A549 (cell line): ENCODE results near the gene EXPH5. TPM values are rescaled to one million over a fixed set of nuclear protein-coding genes. Genes with fewer than 3 reads are reported as not detected.

Experiments used
- ATAC-seq, 2 experiments: fragments of 200-7000 bp in 1 of 2; fragments of >200 bp in 1 of 2; cut with Nextera tagmentation in 1 of 2; cut with Tn5 transposase in 1 of 2; 3 replicates each; pipeline versions ENCODE4 v1.8.0 to v1.9.1; 2018 to 2020; ENCODE audit warnings: mild to moderate bottlenecking in 1 of 2, moderate library complexity in 1 of 2
- CTCF ChIA-PET: fragments of 300-600 bp; sonication (Branson Sonifier 250); formaldehyde crosslinking; extraction: SDS; loops from one replicate; lab custom pipeline; 2021; ENCODE audit warnings: antibody characterized with exemption, inconsistent platforms; lab: Yijun Ruan, JAX
- POLR2A ChIA-PET: fragments of 350-600 bp; formaldehyde crosslinking; extraction: SDS; loops from one replicate; lab custom pipeline; 2021; ENCODE audit warnings: antibody characterized with exemption, inconsistent platforms; lab: Yijun Ruan, JAX
- DNase-seq, 2 experiments: peaks; one replicate each; pipeline versions ENCODE4 v3.0.0 to v3.0.0-alpha.2; 2011 to 2016; ENCODE audit warnings: low read depth in 1 of 2, low spot score in 1 of 2
- FAIRE-seq: peaks from 2 replicates; lab custom pipeline; 2011; peaks lifted over from hg19 to GRCh38; lab: Jason Lieb, UNC
- H3K27ac ChIP-seq, 2 experiments: fragments of >200 bp; sonication (Bioruptor Twin); formaldehyde crosslinking; 3 replicates each; pipeline ENCODE4 v1.5.1; 2016 to 2017
- H3K4me1 ChIP-seq: fragments of >200 bp; sonication (Bioruptor Twin); formaldehyde crosslinking; 3 replicates; pipeline ENCODE4 v1.6.1; 2016
- H3K4me2 ChIP-seq: fragments of >200 bp; sonication (Bioruptor Twin); formaldehyde crosslinking; 3 replicates; pipeline ENCODE4 v1.6.1; 2016
- H3K4me3 ChIP-seq: fragments of >200 bp; sonication (Bioruptor Twin); formaldehyde crosslinking; 3 replicates; pipeline ENCODE4 v1.5.1; 2016
- H3K9me3 ChIP-seq: fragments of >200 bp; sonication (Bioruptor Twin); formaldehyde crosslinking; 3 replicates; pipeline ENCODE4 v1.6.1; 2016
- BHLHE40 ChIP-seq: IDR thresholded peaks from 2 replicates; pipeline ENCODE4 v1.6.1; 2012; ENCODE audit warnings: low read depth, low read length, inconsistent platforms
- CEBPB ChIP-seq, 2 experiments: fragments of >200 bp in 1 of 2; sonication (Bioruptor Twin) in 1 of 2; formaldehyde crosslinking in 1 of 2; IDR thresholded peaks; 2 replicates each; pipeline ENCODE4 v1.6.1; 2012 to 2016
- EHMT2 ChIP-seq: fragments of 200-600 bp; sonication (generic); IDR thresholded peaks from 2 replicates; pipeline ENCODE4 v1.6.1; 2016; ENCODE audit warnings: antibody characterized with exemption, low read depth, mild to moderate bottlenecking, moderate library complexity
- EP300 ChIP-seq, 2 experiments: fragments of >200 bp; sonication (Bioruptor Twin); formaldehyde crosslinking; IDR thresholded peaks; 2 replicates in 1 of 2; 3 replicates in 1 of 2; pipeline ENCODE4 v1.6.1; 2016 to 2017
- FOSL2 ChIP-seq, 2 experiments: fragments of 450-650 bp in 1 of 2; fragments of >200 bp in 1 of 2; sonication (Bioruptor Twin) in 1 of 2; formaldehyde crosslinking; IDR thresholded peaks; 2 replicates each; pipeline versions ENCODE4 v1.5.0 to v1.6.1; 2016 to 2020; ENCODE audit warnings: mild to moderate bottlenecking in 1 of 2, moderate library complexity in 1 of 2
- GATA3 ChIP-seq: IDR thresholded peaks from 2 replicates; pipeline ENCODE4 v1.6.1; 2012; ENCODE audit warnings: borderline replicate concordance
- HDAC2 ChIP-seq: fragments of 200-600 bp; sonication (generic); IDR thresholded peaks from 2 replicates; pipeline ENCODE4 v1.6.1; 2016
- HEYL ChIP-seq: fragments of 250-450 bp; sonication (Bioruptor Pico); IDR thresholded peaks from 2 replicates; pipeline ENCODE4 v1.8.0; 2021; ENCODE audit warnings: mild to moderate bottlenecking, moderate library complexity
- JUN ChIP-seq, 2 experiments: fragments of >200 bp; sonication (Bioruptor Twin); formaldehyde crosslinking; IDR thresholded peaks; 2 replicates in 1 of 2; 3 replicates in 1 of 2; pipeline ENCODE4 v1.6.1; 2016 to 2017
- JUNB ChIP-seq: fragments of >200 bp; sonication (Bioruptor Twin); formaldehyde crosslinking; IDR thresholded peaks from 2 replicates; pipeline ENCODE4 v1.6.1; 2016
- MAFK ChIP-seq: fragments of 450-650 bp; IDR thresholded peaks from 2 replicates; pipeline ENCODE4 v1.6.1; 2014; ENCODE audit not compliant: partially characterized antibody
- MAZ ChIP-seq: fragments of 150-350 bp; IDR thresholded peaks from 2 replicates; pipeline ENCODE4 v1.6.1; 2014; ENCODE audit warnings: antibody characterized with exemption, low read depth, low read length, borderline replicate concordance
- PHF8 ChIP-seq: fragments of 200-600 bp; sonication (generic); IDR thresholded peaks from 2 replicates; pipeline ENCODE4 v1.6.1; 2016; ENCODE audit warnings: low read depth, mild to moderate bottlenecking, antibody characterized with exemption, moderate library complexity, borderline replicate concordance
- POLR2A ChIP-seq: IDR thresholded peaks from 2 replicates; pipeline ENCODE4 v1.6.1; 2012; ENCODE audit warnings: mild to moderate bottlenecking, low read length
- RCOR1 ChIP-seq: fragments of 150-350 bp; IDR thresholded peaks from 2 replicates; pipeline ENCODE4 v1.6.1; 2014; ENCODE audit warnings: antibody characterized with exemption, low read length, low read depth
- RFX5 ChIP-seq: fragments of 450-650 bp; IDR thresholded peaks from 2 replicates; pipeline ENCODE4 v1.7.1; 2014; ENCODE audit warnings: antibody characterized with exemption, mild to moderate bottlenecking, moderate library complexity
- RNF2 ChIP-seq: fragments of 200-600 bp; sonication (generic); IDR thresholded peaks from 2 replicates; pipeline ENCODE4 v1.6.1; 2016; ENCODE audit warnings: low read depth, mild to moderate bottlenecking, antibody characterized with exemption, moderate library complexity, borderline replicate concordance
- TFCP2L1 ChIP-seq: fragments of 250-450 bp; sonication (Bioruptor Pico); IDR thresholded peaks from 2 replicates; pipeline ENCODE4 v1.5.0; 2021; ENCODE audit warnings: mild to moderate bottlenecking
- WGBS: methylation state at CpG from one replicate; pipeline ENCODE4 v1.1.6; 2017; ENCODE audit errors: missing lambda C conversion rate; 5-methylcytosine and 5-hydroxymethylcytosine counted together
- polyA plus RNA-seq, 4 experiments: library from polyadenylated mRNA; depleted of rRNA in 3 of 4; stranded (reverse); fragments of >200 nt; fragmentation: RNase III in 1 of 4; extraction: RNeasy Plus Mini Kit Qiagen cat#74134 plus additional on column Dnase treatment in 1 of 4; gene quantifications; 2 replicates in 3 of 4; 3 replicates in 1 of 4; pipeline ENCODE4 v1.2.3, GENCODE V29; 2011 to 2017
- TF ChIP-seq, protein P1 (sequence below): IDR thresholded peaks from 2 replicates; pipeline ENCODE4 v1.6.1; 2012
- TF ChIP-seq, protein P2 (sequence below): fragments of >200 bp; sonication (Bioruptor Twin); formaldehyde crosslinking; IDR thresholded peaks from 3 replicates; pipeline ENCODE4 v1.6.1; 2016
- TF ChIP-seq, protein P3 (sequence below): fragments of 200-600 bp; sonication (generic); IDR thresholded peaks from 2 replicates; pipeline ENCODE4 v1.6.1; 2016; ENCODE audit warnings: antibody characterized with exemption, mild to moderate bottlenecking, moderate library complexity

Gene EXPH5
- polyA plus RNA-seq, 2 of the 4 experiments (the other 2 are of a cell fraction) = 0.01 to 0.37 TPM

DNA sequence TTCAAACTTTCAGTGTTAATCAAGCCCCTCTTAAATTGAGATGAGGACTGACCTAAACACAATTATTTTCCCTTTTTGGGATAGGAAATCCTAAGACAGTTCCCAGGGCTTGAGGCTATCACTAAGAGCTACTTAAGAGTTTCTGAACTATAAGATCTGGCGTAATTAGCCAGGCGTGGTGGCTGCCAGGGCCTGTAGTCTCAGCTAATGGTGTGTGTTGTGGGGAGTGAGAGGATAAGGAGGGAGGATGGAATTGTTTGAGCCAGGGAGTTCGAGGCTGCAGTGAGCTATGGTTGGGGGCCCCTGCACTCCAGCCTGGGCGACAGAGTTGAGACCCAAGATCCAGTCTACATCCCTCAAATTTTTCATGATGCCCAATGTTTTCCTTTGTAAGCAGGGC is 23.5 kb upstream of the EXPH5 start:
- Histone ChIP-seq H3K4me2 (peak overlapping the region; percentile 63), H3K27ac (peak overlapping the region; percentile 69 to 87), H3K4me3 (no peak overlapping the region), H3K4me1 (peaks cover 44% of the 10 kb centered on the region), H3K9me3 (0 out of 3 replicates have a peak, but pooled peaks cover 3% of the 10 kb centered on the region)
- TF ChIP-seq GATA3 (no peak), RNF2 (no peak), POLR2A (no peak), RCOR1 (no peak), MAFK (no peak), BHLHE40 (no peak)
- TF ChIP-seq, protein P1, sequence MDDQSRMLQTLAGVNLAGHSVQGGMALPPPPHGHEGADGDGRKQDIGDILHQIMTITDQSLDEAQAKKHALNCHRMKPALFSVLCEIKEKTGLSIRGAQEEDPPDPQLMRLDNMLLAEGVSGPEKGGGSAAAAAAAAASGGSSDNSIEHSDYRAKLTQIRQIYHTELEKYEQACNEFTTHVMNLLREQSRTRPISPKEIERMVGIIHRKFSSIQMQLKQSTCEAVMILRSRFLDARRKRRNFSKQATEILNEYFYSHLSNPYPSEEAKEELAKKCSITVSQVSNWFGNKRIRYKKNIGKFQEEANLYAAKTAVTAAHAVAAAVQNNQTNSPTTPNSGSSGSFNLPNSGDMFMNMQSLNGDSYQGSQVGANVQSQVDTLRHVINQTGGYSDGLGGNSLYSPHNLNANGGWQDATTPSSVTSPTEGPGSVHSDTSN = no peak
- CTCF ChIA-PET = interaction anchor here (1.2 to 1.5 kb wide), 2 partner anchors 18 to 32 kb away, joined by 3 to 4 read pairs; no protein-coding TSS in a partner anchor
- DNase-seq (no peak), ATAC-seq (peak; percentile 31 to 35; a peak in 3 of 6 replicates), FAIRE-seq (no peak)
- 88% methylated on average over 4 of the region's 4 CpGs for WGBS
- POLR2A ChIA-PET = no interaction called here

DNA sequence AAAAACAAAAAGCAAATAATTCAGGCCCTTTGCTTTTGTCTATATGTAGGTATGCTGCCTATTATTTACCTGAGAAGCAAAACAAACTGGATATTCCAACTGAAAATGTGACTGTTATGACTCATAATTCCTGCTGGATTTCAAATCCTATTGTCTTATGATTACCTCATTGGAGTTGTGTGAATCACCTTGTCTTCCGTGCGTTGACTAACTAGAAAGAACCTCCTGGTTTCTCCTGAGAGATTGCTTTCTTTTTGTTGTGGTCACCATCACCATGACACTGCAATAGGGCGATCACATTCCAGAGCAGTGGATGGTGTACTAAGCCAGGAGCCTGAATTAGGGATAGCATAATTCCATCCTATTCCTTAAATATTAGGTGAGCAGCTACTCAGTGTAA is 23.0 kb upstream of the EXPH5 start:
- Histone ChIP-seq H3K4me3 (no peak overlapping the region), H3K4me1 (peaks cover 41% of the 10 kb centered on the region), H3K9me3 (no peaks in the 10 kb centered on the region), H3K27ac (peak overlapping the region; percentile 69 to 87), H3K4me2 (peak overlapping the region; percentile 63)
- POLR2A ChIA-PET = no interaction called here
- TF ChIP-seq EP300 (IDR thresholded peaks at IDR 0.05) (peak; percentile 45 to 56; a peak in 2 of 5 replicates), CEBPB (IDR thresholded peaks at IDR 0.05) (peak; percentile 36 to 68; a peak in 3 of 4 replicates), GATA3 (peak; percentile 71; the same call in 1 of the 2 replicates), TFCP2L1 (no peak), POLR2A (no peak), HEYL (no peak), JUNB (peak; percentile 89), PHF8 (no peak), EHMT2 (no peak), MAZ (no peak), RCOR1 (no peak), JUN (IDR thresholded peaks at IDR 0.05) (peak in 1 of 2 experiments; percentile 61; a peak in 3 of 5 replicates), FOSL2 (IDR thresholded peaks at IDR 0.05) (peak; percentile 89), FOSL2 (CRISPR knock-in tag; IDR thresholded peaks at IDR 0.05) (peak; percentile 98), HDAC2 (no peak), RFX5 (no peak), MAFK (peak; percentile 39)
- TF ChIP-seq, protein P2, sequence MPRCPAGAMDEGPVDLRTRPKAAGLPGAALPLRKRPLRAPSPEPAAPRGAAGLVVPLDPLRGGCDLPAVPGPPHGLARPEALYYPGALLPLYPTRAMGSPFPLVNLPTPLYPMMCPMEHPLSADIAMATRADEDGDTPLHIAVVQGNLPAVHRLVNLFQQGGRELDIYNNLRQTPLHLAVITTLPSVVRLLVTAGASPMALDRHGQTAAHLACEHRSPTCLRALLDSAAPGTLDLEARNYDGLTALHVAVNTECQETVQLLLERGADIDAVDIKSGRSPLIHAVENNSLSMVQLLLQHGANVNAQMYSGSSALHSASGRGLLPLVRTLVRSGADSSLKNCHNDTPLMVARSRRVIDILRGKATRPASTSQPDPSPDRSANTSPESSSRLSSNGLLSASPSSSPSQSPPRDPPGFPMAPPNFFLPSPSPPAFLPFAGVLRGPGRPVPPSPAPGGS = peak; percentile 29; the same call in 1 of the 3 replicates
- TF ChIP-seq, protein P3, sequence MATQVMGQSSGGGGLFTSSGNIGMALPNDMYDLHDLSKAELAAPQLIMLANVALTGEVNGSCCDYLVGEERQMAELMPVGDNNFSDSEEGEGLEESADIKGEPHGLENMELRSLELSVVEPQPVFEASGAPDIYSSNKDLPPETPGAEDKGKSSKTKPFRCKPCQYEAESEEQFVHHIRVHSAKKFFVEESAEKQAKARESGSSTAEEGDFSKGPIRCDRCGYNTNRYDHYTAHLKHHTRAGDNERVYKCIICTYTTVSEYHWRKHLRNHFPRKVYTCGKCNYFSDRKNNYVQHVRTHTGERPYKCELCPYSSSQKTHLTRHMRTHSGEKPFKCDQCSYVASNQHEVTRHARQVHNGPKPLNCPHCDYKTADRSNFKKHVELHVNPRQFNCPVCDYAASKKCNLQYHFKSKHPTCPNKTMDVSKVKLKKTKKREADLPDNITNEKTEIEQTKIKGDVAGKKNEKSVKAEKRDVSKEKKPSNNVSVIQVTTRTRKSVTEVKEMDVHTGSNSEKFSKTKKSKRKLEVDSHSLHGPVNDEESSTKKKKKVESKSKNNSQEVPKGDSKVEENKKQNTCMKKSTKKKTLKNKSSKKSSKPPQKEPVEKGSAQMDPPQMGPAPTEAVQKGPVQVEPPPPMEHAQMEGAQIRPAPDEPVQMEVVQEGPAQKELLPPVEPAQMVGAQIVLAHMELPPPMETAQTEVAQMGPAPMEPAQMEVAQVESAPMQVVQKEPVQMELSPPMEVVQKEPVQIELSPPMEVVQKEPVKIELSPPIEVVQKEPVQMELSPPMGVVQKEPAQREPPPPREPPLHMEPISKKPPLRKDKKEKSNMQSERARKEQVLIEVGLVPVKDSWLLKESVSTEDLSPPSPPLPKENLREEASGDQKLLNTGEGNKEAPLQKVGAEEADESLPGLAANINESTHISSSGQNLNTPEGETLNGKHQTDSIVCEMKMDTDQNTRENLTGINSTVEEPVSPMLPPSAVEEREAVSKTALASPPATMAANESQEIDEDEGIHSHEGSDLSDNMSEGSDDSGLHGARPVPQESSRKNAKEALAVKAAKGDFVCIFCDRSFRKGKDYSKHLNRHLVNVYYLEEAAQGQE = no peak
- CTCF ChIA-PET = interaction anchor here (1.2 to 1.5 kb wide), 2 partner anchors 18 to 32 kb away, joined by 3 to 4 read pairs; no protein-coding TSS in a partner anchor
- peak; percentile 79 to 88 for DNase-seq
- ATAC-seq = peak; percentile 98 to 99
- no peak for FAIRE-seq
- WGBS = 3% methylated on average over 3 of the region's 3 CpGs
